KOPT-K1 (cell line): Measurements from ENCODE around the gene TACC2.
"Not testable (repeated sequence)": the region's sequence is repeated elsewhere in the genome, so short reads cannot be mapped to it uniquely, and the experiment has no call there.

ENCODE experiments used
- H3K27ac ChIP-seq: fragments of 200-600 bp; sonication (generic); 2 replicates; pipeline ENCODE4 v1.5.1; 2016; ENCODE audit warnings: antibody characterized with exemption, mild to moderate bottlenecking, low read depth, low read length; ENCODE audit not compliant: poor library complexity, severe bottlenecking
- H3K36me3 ChIP-seq: fragments of 200-600 bp; sonication (generic); 2 replicates; pipeline ENCODE4 v1.5.1; 2017; ENCODE audit warnings: antibody characterized with exemption, mild to moderate bottlenecking, low read length, moderate library complexity; ENCODE audit not compliant: insufficient read depth
- H3K9me3 ChIP-seq: fragments of 200-600 bp; sonication (generic); 2 replicates; pipeline ENCODE4 v1.5.1; 2017; ENCODE audit warnings: antibody characterized with exemption, low read length, mild to moderate bottlenecking; ENCODE audit not compliant: insufficient read depth, poor library complexity, severe bottlenecking

TACC2 gene

DNA sequence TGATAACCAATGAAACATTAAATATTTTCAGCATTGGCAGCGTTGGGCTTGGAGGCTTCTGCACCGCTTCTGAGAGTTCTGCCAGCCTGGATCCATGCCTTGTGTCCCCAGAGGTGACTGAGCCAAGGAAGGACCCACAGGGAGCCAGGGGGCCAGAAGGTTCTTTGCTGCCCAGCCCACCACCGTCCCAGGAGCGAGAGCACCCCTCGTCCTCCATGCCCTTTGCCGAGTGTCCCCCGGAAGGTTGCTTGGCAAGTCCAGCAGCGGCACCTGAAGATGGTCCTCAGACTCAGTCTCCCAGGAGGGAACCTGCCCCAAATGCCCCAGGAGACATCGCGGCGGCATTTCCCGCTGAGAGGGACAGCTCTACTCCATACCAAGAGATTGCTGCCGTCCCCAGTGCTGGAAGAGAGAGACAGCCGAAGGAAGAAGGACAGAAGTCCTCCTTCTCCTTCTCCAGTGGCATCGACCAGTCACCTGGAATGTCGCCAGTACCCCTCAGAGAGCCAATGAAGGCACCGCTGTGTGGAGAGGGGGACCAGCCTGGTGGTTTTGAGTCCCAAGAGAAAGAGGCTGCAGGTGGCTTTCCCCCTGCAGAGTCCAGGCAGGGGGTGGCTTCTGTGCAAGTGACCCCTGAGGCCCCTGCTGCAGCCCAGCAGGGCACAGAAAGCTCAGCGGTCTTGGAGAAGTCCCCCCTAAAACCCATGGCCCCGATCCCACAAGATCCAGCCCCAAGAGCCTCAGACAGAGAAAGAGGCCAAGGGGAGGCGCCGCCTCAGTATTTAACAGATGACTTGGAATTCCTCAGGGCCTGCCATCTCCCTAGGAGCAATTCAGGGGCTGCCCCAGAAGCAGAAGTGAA lies 93.9 kb downstream of the TACC2 start:
- H3K9me3 ChIP-seq = no peaks in the 10 kb centered on the region
- H3K27ac ChIP-seq = no peak overlapping the region
- H3K36me3 ChIP-seq = no peaks in the 10 kb centered on the region

- Histone ChIP-seq H3K36me3 (no peaks in the 10 kb centered on the region), H3K9me3 (no peaks in the 10 kb centered on the region), H3K27ac (no peak overlapping the region)
Observed at GRCh38 chr10:122083478-122084025, 94.6 kb downstream of the TACC2 start.

- Histone ChIP-seq H3K36me3 (no peaks in the 10 kb centered on the region), H3K27ac (no peak overlapping the region), H3K9me3 (no peaks in the 10 kb centered on the region)
Observed at GRCh38 chr10:122084286-122085041, 95.5 kb downstream of the TACC2 start.

- no peak overlapping the region for H3K27ac ChIP-seq
- H3K36me3 ChIP-seq = no peaks in the 10 kb centered on the region
- no peaks in the 10 kb centered on the region for H3K9me3 ChIP-seq
Observed at GRCh38 chr10:122085423-122085911, 96.5 kb downstream of the TACC2 start.

DNA sequence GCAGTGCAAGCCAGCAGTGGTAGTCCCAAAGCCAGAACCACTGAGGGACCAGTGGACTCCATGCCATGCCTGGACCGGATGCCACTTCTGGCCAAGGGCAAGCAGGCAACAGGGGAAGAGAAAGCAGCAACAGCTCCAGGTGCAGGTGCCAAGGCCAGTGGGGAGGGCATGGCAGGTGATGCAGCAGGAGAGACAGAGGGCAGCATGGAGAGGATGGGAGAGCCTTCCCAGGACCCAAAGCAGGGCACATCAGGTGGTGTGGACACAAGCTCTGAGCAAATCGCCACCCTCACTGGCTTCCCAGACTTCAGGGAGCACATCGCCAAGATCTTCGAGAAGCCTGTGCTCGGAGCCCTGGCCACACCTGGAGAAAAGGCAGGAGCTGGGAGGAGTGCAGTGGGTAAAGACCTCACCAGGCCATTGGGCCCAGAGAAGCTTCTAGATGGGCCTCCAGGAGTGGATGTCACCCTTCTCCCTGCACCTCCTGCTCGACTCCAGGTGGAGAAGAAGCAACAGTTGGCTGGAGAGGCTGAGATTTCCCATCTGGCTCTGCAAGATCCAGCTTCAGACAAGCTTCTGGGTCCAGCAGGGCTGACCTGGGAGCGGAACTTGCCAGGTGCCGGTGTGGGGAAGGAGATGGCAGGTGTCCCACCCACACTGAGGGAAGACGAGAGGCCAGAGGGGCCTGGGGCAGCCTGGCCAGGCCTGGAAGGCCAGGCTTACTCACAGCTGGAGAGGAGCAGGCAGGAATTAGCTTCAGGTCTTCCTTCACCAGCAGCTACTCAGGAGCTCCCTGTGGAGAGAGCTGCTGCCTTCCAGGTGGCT lies 97.7 kb downstream of the TACC2 start:
- H3K36me3 ChIP-seq = no peaks in the 10 kb centered on the region
- H3K27ac ChIP-seq = no peak overlapping the region
- H3K9me3 ChIP-seq = no peaks in the 10 kb centered on the region

DNA sequence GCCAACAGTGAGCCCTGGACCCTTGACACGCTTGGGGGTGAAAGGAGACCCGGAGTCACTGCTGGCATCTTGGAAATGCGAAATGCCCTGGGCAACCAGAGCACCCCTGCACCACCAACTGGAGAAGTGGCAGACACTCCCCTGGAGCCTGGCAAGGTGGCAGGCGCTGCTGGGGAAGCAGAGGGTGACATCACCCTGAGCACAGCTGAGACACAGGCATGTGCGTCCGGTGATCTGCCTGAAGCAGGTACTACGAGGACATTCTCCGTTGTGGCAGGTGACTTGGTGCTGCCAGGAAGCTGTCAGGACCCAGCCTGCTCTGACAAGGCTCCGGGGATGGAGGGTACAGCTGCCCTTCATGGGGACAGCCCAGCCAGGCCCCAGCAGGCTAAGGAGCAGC lies 98.5 kb downstream of the TACC2 start:
- Histone ChIP-seq H3K9me3 (no peaks in the 10 kb centered on the region), H3K36me3 (no peaks in the 10 kb centered on the region), H3K27ac (no peak overlapping the region)

DNA sequence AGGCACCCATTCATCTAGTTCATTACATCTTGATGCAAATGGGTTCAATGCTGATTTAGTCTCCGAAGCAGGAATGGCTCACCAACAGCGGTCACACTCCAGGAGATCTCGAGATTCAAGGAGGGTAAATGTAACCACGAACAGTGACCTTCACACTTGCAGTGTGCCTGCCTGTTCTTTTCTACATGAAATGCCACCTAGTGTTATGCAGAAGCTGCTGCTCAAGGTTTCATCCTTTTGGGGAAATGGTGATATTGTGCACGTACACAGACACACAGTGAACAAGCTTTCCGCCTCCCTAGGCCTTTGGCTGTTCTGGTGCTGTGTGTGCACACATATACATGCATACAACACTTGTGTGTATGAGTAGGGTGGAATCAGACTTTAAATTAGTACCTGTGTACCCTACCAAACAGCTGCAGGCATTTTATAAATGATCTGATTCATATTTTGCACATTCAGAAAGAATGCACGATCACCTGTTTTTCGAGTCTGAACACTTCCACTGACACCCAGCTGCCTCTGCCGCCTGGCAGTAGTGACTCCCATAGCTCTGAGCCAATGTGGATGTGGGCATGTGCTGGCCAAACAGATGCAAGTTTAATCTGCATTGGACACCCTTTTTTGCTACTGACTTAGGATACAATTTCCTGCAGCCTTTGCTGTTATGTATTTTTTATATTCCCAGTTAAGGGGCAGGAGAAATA lies 100.5 kb downstream of the TACC2 start:
- Histone ChIP-seq H3K9me3 (no peaks in the 10 kb centered on the region), H3K36me3 (no peaks in the 10 kb centered on the region), H3K27ac (no peak overlapping the region)

- no peak overlapping the region for H3K27ac ChIP-seq
- no peaks in the 10 kb centered on the region for H3K9me3 ChIP-seq
- no peaks in the 10 kb centered on the region for H3K36me3 ChIP-seq
Observed at GRCh38 chr10:122091722-122092121, 102.8 kb downstream of the TACC2 start.

GRCh38 chr10:122093076-122093475 lies 104.1 kb downstream of the TACC2 start:
- Histone ChIP-seq H3K36me3 (no peaks in the 10 kb centered on the region), H3K27ac (no peak overlapping the region), H3K9me3 (no peaks in the 10 kb centered on the region)

DNA sequence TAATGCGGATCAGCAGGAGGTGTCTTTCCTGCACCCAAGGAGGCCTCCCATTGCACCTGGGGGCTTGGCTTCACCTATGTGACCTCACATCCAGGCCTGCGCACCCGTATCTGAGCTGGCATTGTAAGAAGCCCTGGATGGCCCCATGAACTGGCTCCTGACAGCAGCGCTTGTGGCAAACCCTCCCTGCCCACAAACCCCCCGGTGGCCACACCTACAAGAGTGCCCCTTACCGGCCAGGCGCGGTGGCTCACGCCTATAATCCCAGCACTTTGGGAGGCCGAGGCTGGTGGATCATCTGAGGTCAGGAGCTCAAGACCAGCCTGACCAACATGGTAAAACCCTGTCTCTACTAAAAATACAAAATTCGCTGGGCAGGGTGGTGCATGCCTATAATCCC lies 107.2 kb downstream of the TACC2 start:
- not testable (repeated sequence) for H3K27ac ChIP-seq, H3K36me3 ChIP-seq, H3K9me3 ChIP-seq

GRCh38 chr10:122096705-122097104 lies 107.7 kb downstream of the TACC2 start:
- Histone ChIP-seq H3K36me3 (no peaks in the 10 kb centered on the region), H3K27ac (no peak overlapping the region), H3K9me3 (no peaks in the 10 kb centered on the region)

- Histone ChIP-seq H3K36me3 (no peaks in the 10 kb centered on the region), H3K27ac (no peak overlapping the region), H3K9me3 (no peaks in the 10 kb centered on the region)
Observed at GRCh38 chr10:122097935-122098334, 109.0 kb downstream of the TACC2 start.

DNA sequence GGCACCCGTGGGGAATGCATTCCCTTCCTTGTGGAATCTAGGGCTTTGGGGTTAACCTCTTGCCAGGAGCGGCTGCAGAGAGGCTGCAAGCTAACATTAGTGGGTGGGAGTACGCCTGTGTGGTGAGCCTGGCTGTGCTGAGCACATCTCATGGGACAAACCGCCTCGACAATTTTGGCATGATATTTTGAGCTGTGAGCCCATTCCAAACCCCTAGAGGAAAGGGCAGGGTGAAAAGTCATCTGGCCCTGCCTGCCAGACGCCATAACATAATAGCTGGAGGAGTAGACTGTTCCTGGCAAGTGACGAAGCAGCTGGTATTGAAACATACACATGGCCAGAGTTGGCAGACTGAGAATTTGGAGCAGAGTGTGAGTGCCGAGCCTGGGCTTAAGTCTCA lies 110.0 kb downstream of the TACC2 start:
- no peak overlapping the region for H3K27ac ChIP-seq
- H3K36me3 ChIP-seq = no peaks in the 10 kb centered on the region

DNA sequence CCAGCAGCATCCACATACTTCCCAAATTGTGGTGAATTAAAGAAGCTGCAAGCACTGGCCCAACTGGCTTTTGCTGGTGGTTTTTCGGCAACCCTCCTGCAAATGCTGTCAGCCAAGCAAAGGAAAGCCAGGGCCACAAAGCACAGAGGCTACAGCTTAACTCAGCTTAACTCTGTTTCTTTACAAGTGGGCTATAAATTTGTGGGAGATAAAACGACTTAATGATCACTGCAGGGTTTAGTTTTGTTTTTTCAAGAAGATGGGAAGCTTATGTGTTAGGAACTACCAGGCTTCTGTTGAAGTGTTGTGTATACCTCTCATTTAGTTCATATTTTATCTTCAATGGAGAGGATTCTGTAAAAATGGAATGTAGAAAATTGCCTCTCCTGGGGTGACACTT lies 110.6 kb downstream of the TACC2 start:
- Histone ChIP-seq H3K9me3 (no peaks in the 10 kb centered on the region), H3K27ac (no peak overlapping the region), H3K36me3 (no peaks in the 10 kb centered on the region)

More for the DNA sequence above, 110.0 kb downstream of the TACC2 start:
- no peaks in the 10 kb centered on the region for H3K9me3 ChIP-seq
